ENCODE results near the gene GATA5. TPM values are rescaled to one million over a fixed set of nuclear protein-coding genes. Genes with fewer than 3 reads are reported as not detected.

The GATA5 gene
- total and polyA plus RNA-seq, 9 donors = 0.08 to 5.5 (median 0.92) TPM; not detected in 2

- 59 to 71% (median 61%) methylated on average over 16 to 18 of the region's 18 CpGs for WGBS, 3 donors
- no peak overlapping the region for H3K4me3 ChIP-seq
- H3K27me3 ChIP-seq = no peaks in the 10 kb centered on the region
- intact Hi-C loops (cut with DNase I) = no loop called here
- no peak for DNase-seq
- H3K36me3 ChIP-seq = no peaks in the 10 kb centered on the region
- no peaks in the 10 kb centered on the region for H3K4me1 ChIP-seq (ENCODE audit: insufficient read depth)
- no peak overlapping the region for H3K27ac ChIP-seq
- no peak for TF ChIP-seq POLR2A (IDR thresholded peaks at IDR 0.05)
- no peak for TF ChIP-seq EP300 (IDR thresholded peaks at IDR 0.05)
- no peak for TF ChIP-seq CTCF (IDR thresholded peaks at IDR 0.05)
- H3K9me3 ChIP-seq = no peaks in the 10 kb centered on the region
These were observed 41.4 kb upstream of the GATA5 start for GRCh38 chr20:62517168-62517567.

DNA sequence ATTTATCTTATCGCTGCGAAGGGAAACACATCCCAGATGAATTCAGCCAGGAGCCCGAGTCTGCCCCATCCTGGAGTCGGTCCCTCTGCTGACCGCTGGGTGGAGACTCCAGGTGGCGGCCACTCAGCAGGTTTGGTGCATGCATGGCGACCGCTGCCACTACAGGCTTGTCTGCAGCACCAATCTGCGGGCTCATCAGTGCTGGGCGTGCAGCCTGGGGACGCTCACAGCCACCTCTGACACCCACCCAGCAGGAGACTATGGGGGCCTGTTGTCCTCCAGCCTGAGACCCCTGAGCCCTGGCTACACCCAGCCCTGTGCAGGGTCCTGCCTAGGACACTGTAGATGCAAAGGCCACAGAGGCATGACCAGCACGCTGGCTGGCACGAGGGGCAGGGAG, 40.5 kb upstream of the GATA5 start:
- 66 to 77% (median 70%) methylated on average over 13 of the region's 13 CpGs for WGBS, 3 donors
- H3K36me3 ChIP-seq = no peaks in the 10 kb centered on the region
- TF ChIP-seq POLR2A (IDR thresholded peaks at IDR 0.05) (no peak), EP300 (IDR thresholded peaks at IDR 0.05) (no peak), CTCF (IDR thresholded peaks at IDR 0.05) (no peak)
- H3K27me3 ChIP-seq = no peaks in the 10 kb centered on the region
- H3K4me3 ChIP-seq = no peak overlapping the region
- no peak overlapping the region for H3K27ac ChIP-seq
- H3K4me1 ChIP-seq (ENCODE audit: insufficient read depth) = no peaks in the 10 kb centered on the region
- no peaks in the 10 kb centered on the region for H3K9me3 ChIP-seq
- no peak for DNase-seq
- intact Hi-C loops (cut with DNase I) = no loop called here

GRCh38 chr20:62515826-62516225, 40.0 kb upstream of the GATA5 start:
- H3K9me3 ChIP-seq = no peaks in the 10 kb centered on the region
- H3K4me3 ChIP-seq = no peak overlapping the region
- intact Hi-C loops (cut with DNase I) = no loop called here
- no peak for DNase-seq
- no peak overlapping the region for H3K27ac ChIP-seq
- TF ChIP-seq POLR2A (IDR thresholded peaks at IDR 0.05) = no peak
- no peaks in the 10 kb centered on the region for H3K4me1 ChIP-seq (ENCODE audit: insufficient read depth)
- WGBS, 3 donors = 81 to 85% (median 81%) methylated on average over 10 to 12 of the region's 12 CpGs
- no peaks in the 10 kb centered on the region for H3K27me3 ChIP-seq
- H3K36me3 ChIP-seq = no peaks in the 10 kb centered on the region

DNA sequence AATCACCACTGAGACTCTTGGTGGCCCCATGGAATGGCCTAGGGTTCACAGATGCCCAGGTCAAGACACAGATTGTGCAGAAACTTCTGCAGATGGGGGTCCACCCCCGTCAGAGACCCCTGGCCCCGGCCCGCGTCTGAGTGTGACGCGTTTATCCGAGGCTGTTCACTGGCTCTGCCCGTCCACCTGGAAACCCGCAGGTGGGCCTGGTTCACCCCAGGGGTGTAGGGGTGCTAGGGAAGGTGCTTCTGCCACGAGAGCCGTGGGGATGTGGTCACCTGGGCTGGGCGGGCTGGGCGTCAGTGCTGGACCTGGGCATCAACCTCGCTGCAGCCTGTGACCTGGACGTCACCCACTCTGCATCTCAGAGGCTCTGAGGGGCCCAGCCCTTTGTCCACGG, 39.5 kb upstream of the GATA5 start:
- 83 to 86% (median 86%) methylated on average over 16 of the region's 16 CpGs for WGBS, 3 donors
- no peaks in the 10 kb centered on the region for H3K36me3 ChIP-seq
- no peak for DNase-seq
- no peaks in the 10 kb centered on the region for H3K27me3 ChIP-seq
- TF ChIP-seq POLR2A (IDR thresholded peaks at IDR 0.05) = no peak
- TF ChIP-seq EP300 (IDR thresholded peaks at IDR 0.05) = no peak
- no peak for TF ChIP-seq CTCF (IDR thresholded peaks at IDR 0.05)
- H3K9me3 ChIP-seq = no peaks in the 10 kb centered on the region
- H3K4me3 ChIP-seq = no peak overlapping the region
- no peaks in the 10 kb centered on the region for H3K4me1 ChIP-seq (ENCODE audit: insufficient read depth)
- intact Hi-C loops (cut with DNase I) = no loop called here
- no peak overlapping the region for H3K27ac ChIP-seq

- Histone ChIP-seq H3K27ac (no peak overlapping the region), H3K4me3 (no peak overlapping the region), H3K4me1 (ENCODE audit: insufficient read depth) (no peaks in the 10 kb centered on the region), H3K27me3 (no peaks in the 10 kb centered on the region), H3K36me3 (no peaks in the 10 kb centered on the region), H3K9me3 (no peaks in the 10 kb centered on the region)
- DNase-seq = no peak
- 83 to 90% (median 86%) methylated on average over 14 of the region's 14 CpGs for WGBS, 3 donors
- TF ChIP-seq CTCF (IDR thresholded peaks at IDR 0.05) (no peak), POLR2A (IDR thresholded peaks at IDR 0.05) (no peak), EP300 (IDR thresholded peaks at IDR 0.05) (no peak)
- intact Hi-C loops (cut with DNase I) = loop anchor here in 1 of 4 donors (5.0 kb wide), 1 partner anchor 88 kb away; no protein-coding TSS in a partner anchor
These were observed 38.2 kb upstream of the GATA5 start for GRCh38 chr20:62513991-62514390.

Data from ovary (tissue), 9 donors.